ENCODE results near the gene BMPR1B.

The BMPR1B gene

DNA sequence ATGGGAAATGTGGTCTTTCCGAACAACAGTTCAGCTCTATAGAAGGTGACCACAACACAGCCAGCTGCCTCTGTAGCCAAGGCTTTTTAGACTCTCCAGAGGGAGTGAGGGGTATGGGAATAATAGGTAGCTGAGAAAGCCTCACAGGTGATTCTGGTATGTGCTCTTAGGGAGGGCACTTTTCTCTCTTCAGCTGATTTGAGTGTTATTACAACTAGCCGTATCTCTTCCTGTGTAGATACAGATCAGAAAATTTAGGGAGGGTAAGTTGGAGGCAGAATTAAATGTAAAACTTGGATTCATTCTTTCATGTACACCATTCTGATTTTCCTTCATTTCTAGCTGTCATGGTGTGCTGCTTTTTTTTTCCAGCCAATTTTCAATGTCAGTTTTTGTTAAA, 154.9 kb downstream of the BMPR1B start:
- Histone ChIP-seq H4K20me1 (ENCODE audit: insufficient read depth) (no peaks in the 10 kb centered on the region), H3K4me3 (IDR thresholded peaks at IDR 0.05; ENCODE audit: insufficient read depth, low read depth, low read length) (no peak overlapping the region), H3K36me3 (ENCODE audit: insufficient read depth) (no peaks in the 10 kb centered on the region), H3K27ac (peak overlapping the region; percentile 7; the same call in 1 of the 2 replicates), H2AFZ (ENCODE audit: low read depth) (no peak overlapping the region), H3K79me2 (ENCODE audit: insufficient read depth, low read depth) (no peaks in the 10 kb centered on the region), H3K4me1 (ENCODE audit: low read depth, poor library complexity, severe bottlenecking) (peaks cover 5% of the 10 kb centered on the region), H3K4me2 (0 out of 2 replicates have a peak overlapping the region, but pooled peaks have one; percentile 17), H3K9ac (no peak overlapping the region), H3K27me3 (ENCODE audit: insufficient read depth, low read depth) (no peaks in the 10 kb centered on the region)
- TF ChIP-seq, protein P1, sequence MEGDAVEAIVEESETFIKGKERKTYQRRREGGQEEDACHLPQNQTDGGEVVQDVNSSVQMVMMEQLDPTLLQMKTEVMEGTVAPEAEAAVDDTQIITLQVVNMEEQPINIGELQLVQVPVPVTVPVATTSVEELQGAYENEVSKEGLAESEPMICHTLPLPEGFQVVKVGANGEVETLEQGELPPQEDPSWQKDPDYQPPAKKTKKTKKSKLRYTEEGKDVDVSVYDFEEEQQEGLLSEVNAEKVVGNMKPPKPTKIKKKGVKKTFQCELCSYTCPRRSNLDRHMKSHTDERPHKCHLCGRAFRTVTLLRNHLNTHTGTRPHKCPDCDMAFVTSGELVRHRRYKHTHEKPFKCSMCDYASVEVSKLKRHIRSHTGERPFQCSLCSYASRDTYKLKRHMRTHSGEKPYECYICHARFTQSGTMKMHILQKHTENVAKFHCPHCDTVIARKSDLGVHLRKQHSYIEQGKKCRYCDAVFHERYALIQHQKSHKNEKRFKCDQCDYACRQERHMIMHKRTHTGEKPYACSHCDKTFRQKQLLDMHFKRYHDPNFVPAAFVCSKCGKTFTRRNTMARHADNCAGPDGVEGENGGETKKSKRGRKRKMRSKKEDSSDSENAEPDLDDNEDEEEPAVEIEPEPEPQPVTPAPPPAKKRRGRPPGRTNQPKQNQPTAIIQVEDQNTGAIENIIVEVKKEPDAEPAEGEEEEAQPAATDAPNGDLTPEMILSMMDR (conservative IDR thresholded peaks at IDR 0.05; ENCODE audit: low read depth, low read length): no peak

DNA sequence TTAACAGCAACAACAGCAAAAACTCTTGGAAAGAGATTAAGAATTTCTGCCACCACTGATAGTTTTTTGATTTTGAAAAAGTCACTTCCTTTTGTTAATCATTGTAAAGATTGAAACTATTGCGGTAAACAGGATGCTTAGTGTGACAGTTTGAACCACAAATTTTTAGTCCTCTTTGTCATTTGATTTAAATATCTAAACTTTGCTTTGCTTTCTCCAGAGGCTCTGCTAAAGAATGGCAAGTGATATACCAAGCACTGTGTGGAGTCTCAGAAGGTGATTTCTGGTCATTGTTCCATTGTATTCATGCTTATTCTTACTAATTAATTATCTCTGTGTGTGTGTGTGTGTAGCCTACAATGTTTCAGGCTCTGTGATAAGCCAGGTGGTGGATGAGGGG, 155.6 kb downstream of the BMPR1B start:
- TF ChIP-seq, protein P1 (conservative IDR thresholded peaks at IDR 0.05; ENCODE audit: low read depth, low read length): no peak
- no peaks in the 10 kb centered on the region for H3K36me3 ChIP-seq (ENCODE audit: insufficient read depth)

DNA sequence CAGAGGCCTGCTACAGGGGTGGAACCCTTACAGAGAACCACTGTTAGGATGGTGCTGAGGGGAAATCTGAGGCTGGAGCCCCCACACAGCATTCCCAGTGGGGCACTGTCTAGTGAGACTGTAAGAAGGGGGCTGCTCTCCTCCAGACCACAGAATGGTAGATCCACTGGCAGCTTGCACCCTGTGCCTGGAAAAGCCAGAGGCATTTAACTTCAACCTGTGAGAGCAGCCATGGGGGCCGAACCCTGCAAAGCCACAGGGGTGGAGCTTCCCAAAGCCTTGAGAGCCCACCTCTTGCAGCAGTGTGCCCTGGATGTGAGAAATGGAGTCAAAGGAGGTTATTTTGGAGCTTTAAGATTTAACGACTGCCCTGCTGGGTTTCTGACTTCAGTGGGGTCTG, 159.4 kb downstream of the BMPR1B start:
- Histone ChIP-seq H3K36me3 (ENCODE audit: insufficient read depth) (no peaks in the 10 kb centered on the region), H3K4me3 (IDR thresholded peaks at IDR 0.05; ENCODE audit: insufficient read depth, low read depth, low read length) (no peak overlapping the region)

More for the DNA sequence above, 155.6 kb downstream of the BMPR1B start:
- Histone ChIP-seq H3K4me1 (ENCODE audit: low read depth, poor library complexity, severe bottlenecking) (peaks cover 5% of the 10 kb centered on the region), H3K4me3 (IDR thresholded peaks at IDR 0.05; ENCODE audit: insufficient read depth, low read depth, low read length) (no peak overlapping the region), H3K79me2 (ENCODE audit: insufficient read depth, low read depth) (no peaks in the 10 kb centered on the region), H4K20me1 (ENCODE audit: insufficient read depth) (no peaks in the 10 kb centered on the region), H3K9ac (no peak overlapping the region), H2AFZ (ENCODE audit: low read depth) (no peak overlapping the region), H3K27me3 (ENCODE audit: insufficient read depth, low read depth) (no peaks in the 10 kb centered on the region), H3K4me2 (0 out of 2 replicates have a peak overlapping the region, but pooled peaks have one; percentile 17), H3K27ac (peak overlapping the region; percentile 18; the same call in 1 of the 2 replicates)

DNA sequence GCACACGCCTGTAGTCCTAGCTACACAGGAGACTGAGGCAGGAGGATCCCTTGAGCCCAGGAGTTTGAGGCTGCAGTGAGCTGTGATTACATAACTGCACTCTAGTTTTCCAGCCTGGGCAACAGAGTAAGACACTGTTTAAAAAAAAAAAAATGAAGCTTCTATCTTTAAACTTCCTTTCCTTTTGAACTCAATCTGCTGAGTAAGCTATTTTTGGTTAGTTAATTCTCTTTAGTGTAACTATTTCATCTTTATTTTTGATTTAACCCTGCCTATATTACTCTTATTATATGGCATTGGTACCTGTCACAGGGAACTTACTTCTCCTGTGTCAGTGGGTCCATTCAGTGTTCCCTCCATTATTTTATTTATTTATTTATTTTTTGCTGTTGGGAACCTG, 160.8 kb downstream of the BMPR1B start:
- Histone ChIP-seq H3K9ac (no peak overlapping the region), H4K20me1 (ENCODE audit: insufficient read depth) (no peaks in the 10 kb centered on the region), H3K4me2 (no peak overlapping the region), H3K79me2 (ENCODE audit: insufficient read depth, low read depth) (no peaks in the 10 kb centered on the region), H3K27me3 (ENCODE audit: insufficient read depth, low read depth) (no peaks in the 10 kb centered on the region), H3K4me1 (ENCODE audit: low read depth, poor library complexity, severe bottlenecking) (peaks cover 5% of the 10 kb centered on the region), H3K4me3 (IDR thresholded peaks at IDR 0.05; ENCODE audit: insufficient read depth, low read depth, low read length) (no peak overlapping the region), H2AFZ (ENCODE audit: low read depth) (no peak overlapping the region), H3K27ac (no peak overlapping the region), H3K36me3 (ENCODE audit: insufficient read depth) (no peaks in the 10 kb centered on the region)
- TF ChIP-seq, protein P1 (conservative IDR thresholded peaks at IDR 0.05; ENCODE audit: low read depth, low read length): no peak

More for the DNA sequence above, 159.4 kb downstream of the BMPR1B start:
- TF ChIP-seq, protein P1 (conservative IDR thresholded peaks at IDR 0.05; ENCODE audit: low read depth, low read length): no peak
- Histone ChIP-seq H3K4me1 (ENCODE audit: low read depth, poor library complexity, severe bottlenecking) (peaks cover 5% of the 10 kb centered on the region), H3K4me2 (no peak overlapping the region), H2AFZ (ENCODE audit: low read depth) (no peak overlapping the region), H4K20me1 (ENCODE audit: insufficient read depth) (no peaks in the 10 kb centered on the region), H3K79me2 (ENCODE audit: insufficient read depth, low read depth) (no peaks in the 10 kb centered on the region), H3K27ac (no peak overlapping the region), H3K9ac (no peak overlapping the region), H3K27me3 (ENCODE audit: insufficient read depth, low read depth) (no peaks in the 10 kb centered on the region)

Data from KMS-11 (cell line).